ENCODE data around the gene MYCT1. TPM values are rescaled to one million over a fixed set of nuclear protein-coding genes. Genes with fewer than 3 reads are reported as not detected.

MYCT1 gene
- total and polyA plus RNA-seq, 7 donors = 4.5 to 13.7 (median 6.8) TPM

DNA sequence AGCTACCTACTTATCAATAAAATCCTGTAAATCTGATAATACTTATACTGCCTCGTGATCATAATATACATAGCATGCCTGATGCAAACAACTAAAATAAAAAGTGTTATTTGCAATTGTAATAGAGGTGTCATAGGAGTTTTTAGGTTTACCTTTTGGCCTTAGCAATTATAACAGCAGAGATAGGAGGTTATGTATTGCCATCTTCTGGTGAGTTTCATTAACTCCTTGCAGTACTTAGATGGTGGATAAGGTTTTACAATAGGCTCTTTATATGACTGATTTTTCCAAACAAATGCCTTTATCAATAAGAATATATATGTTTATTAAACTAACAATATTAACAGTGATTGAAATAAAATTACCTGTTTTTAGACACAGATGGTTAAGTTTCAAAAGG, 27.8 kb upstream of the MYCT1 start:
- TF ChIP-seq, protein P1, sequence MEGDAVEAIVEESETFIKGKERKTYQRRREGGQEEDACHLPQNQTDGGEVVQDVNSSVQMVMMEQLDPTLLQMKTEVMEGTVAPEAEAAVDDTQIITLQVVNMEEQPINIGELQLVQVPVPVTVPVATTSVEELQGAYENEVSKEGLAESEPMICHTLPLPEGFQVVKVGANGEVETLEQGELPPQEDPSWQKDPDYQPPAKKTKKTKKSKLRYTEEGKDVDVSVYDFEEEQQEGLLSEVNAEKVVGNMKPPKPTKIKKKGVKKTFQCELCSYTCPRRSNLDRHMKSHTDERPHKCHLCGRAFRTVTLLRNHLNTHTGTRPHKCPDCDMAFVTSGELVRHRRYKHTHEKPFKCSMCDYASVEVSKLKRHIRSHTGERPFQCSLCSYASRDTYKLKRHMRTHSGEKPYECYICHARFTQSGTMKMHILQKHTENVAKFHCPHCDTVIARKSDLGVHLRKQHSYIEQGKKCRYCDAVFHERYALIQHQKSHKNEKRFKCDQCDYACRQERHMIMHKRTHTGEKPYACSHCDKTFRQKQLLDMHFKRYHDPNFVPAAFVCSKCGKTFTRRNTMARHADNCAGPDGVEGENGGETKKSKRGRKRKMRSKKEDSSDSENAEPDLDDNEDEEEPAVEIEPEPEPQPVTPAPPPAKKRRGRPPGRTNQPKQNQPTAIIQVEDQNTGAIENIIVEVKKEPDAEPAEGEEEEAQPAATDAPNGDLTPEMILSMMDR (IDR thresholded peaks at IDR 0.05) = peak; percentile 39
- Histone ChIP-seq H3K27me3 (ENCODE audit: insufficient read depth in 3 of 3, low read length in 2 of 3) (no peaks in the 10 kb centered on the region), H3K9me3 (no peaks in the 10 kb centered on the region), H3K27ac (no peak overlapping the region), H3K4me1 (no peaks in the 10 kb centered on the region), H3K36me3 (ENCODE audit: insufficient read depth in 1 of 2, low read depth in 1 of 2) (no peaks in the 10 kb centered on the region), H3K4me3 (no peak overlapping the region)
- WGBS, 3 donors = 29 to 45% (median 39%) methylated on average over 1 of the region's 1 CpG
- intact Hi-C loops (cut with DNase I) = loop anchor here in 1 of 2 donors (10.0 kb wide), 1 partner anchor 115 kb away; no protein-coding TSS in a partner anchor
- no peak for DNase-seq
- no peak for ATAC-seq

DNA sequence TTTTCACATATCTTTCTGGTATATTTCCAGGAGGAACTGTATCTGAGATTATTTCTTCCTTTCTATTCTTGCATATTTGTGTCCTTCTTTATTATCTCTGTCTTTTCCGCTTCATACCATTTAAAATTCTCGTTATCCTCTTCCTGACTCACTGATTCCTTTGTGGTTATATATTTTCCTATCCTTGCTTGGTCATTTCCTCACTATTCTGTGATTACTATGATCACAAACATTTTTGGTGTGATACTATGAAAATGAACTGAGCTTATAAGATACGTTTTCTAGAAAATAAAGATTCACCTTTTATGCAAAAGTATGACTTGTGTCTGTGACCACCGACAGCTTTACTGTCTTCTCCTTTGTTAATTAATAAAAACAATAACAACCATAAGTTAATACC, 26.5 kb upstream of the MYCT1 start:
- intact Hi-C loops (cut with DNase I) = loop anchor here in 1 of 2 donors (10.0 kb wide), 1 partner anchor 116 kb away; no protein-coding TSS in a partner anchor
- Histone ChIP-seq H3K27me3 (ENCODE audit: insufficient read depth in 3 of 3, low read length in 2 of 3) (no peaks in the 10 kb centered on the region), H3K4me1 (no peaks in the 10 kb centered on the region), H3K4me3 (no peak overlapping the region), H3K27ac (no peak overlapping the region), H3K36me3 (ENCODE audit: insufficient read depth in 1 of 2, low read depth in 1 of 2) (no peaks in the 10 kb centered on the region), H3K9me3 (no peaks in the 10 kb centered on the region)
- TF ChIP-seq, protein P1 (IDR thresholded peaks at IDR 0.05) = no peak
- 45 to 69% (median 53%) methylated on average over 4 of the region's 4 CpGs for WGBS, 3 donors
- DNase-seq = no peak
- no peak for ATAC-seq

DNA sequence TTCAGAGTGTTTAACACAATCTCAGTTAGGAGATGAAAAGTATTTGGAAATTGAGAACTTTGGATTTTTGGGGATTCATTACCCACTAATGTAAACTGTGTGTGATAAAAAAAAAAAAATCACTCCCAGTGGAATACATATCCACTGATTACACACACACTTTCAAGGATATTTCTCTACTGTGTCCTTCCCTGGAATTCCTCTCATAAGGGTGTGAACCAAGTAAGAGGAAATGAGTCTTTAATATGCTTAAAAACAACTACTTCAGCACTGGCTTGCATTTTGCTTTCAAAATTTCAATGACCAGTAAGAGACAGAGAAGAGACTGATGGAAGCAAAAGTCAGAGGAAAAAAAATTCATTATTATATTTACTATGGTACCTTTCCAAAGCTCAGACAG, 24.5 kb upstream of the MYCT1 start:
- TF ChIP-seq, protein P1 (IDR thresholded peaks at IDR 0.05) = no peak
- intact Hi-C loops (cut with DNase I) = loop anchor here in 1 of 2 donors (10.0 kb wide), 1 partner anchor 118 kb away; no protein-coding TSS in a partner anchor
- DNase-seq = no peak
- no peak for ATAC-seq
- Histone ChIP-seq H3K27ac (no peak overlapping the region), H3K9me3 (no peaks in the 10 kb centered on the region), H3K36me3 (ENCODE audit: insufficient read depth in 1 of 2, low read depth in 1 of 2) (no peaks in the 10 kb centered on the region), H3K27me3 (ENCODE audit: insufficient read depth in 3 of 3, low read length in 2 of 3) (no peaks in the 10 kb centered on the region), H3K4me3 (no peak overlapping the region), H3K4me1 (no peaks in the 10 kb centered on the region)

DNA sequence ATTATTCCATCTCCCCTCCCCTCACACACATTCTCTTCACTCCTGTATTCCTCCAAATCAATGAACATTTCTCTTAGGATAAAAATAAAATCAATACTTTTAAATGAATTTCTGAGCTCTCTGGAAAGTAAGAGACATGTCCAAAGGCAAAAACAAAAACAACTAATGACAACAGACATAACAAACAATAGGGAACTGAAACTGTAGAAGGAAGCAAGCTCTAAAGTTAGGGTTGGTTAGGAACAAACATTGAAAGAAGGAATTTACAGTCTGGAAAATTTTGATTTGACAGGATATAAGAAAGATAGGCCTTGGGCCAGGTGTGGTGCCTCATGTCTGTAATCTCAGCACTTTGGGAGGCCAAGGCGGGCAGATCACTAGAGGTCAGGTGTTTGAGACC, 17.5 kb upstream of the MYCT1 start:
- ATAC-seq = no peak
- Histone ChIP-seq H3K27ac (no peak overlapping the region), H3K4me3 (no peak overlapping the region), H3K27me3 (ENCODE audit: insufficient read depth in 3 of 3, low read length in 2 of 3) (no peaks in the 10 kb centered on the region), H3K4me1 (no peaks in the 10 kb centered on the region), H3K36me3 (ENCODE audit: insufficient read depth in 1 of 2, low read depth in 1 of 2) (no peaks in the 10 kb centered on the region), H3K9me3 (no peaks in the 10 kb centered on the region)
- intact Hi-C loops (cut with DNase I) = no loop called here
- no peak for DNase-seq
- WGBS, 3 donors = 67 to 72% (median 72%) methylated on average over 1 of the region's 1 CpG
- TF ChIP-seq, protein P1 (IDR thresholded peaks at IDR 0.05) = no peak

DNA sequence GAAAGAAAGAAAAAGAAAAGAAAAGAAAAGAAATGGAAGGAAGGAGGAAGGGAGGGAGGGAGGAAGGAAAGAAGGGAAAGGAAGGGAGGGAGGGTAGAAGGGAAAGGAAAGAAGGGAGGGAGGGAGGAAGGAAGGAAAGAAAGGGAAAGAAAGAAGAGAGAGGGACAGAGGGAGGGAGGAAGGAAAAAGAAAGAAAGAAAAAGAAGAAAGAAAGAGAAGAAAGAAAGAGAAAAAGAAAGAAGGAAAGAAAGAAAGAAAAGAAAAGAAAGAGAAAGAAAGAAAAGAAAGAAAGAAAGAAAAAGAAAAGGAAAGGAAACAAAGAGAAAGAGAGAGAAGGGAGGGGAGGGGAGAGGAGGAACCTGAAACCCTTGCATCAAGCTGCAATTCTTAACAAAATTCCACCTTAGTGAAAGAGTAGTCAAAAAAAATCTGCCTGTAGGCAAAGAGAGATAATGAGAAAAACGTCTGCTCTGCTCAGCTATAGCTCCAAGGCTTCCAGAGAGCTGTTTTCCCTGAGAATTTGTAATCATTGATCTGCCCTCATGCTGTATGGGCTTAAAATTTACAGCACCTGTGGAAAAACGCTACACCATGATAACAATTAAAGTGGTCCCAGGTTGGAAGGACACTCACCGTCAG, 16.7 kb upstream of the MYCT1 start:
- TF ChIP-seq, protein P1 (IDR thresholded peaks at IDR 0.05) = no peak
- ATAC-seq = no peak

More for the DNA sequence above, 16.7 kb upstream of the MYCT1 start:
- Histone ChIP-seq H3K9me3 (no peaks in the 10 kb centered on the region), H3K27me3 (ENCODE audit: insufficient read depth in 3 of 3, low read length in 2 of 3) (no peaks in the 10 kb centered on the region), H3K4me3 (no peak overlapping the region), H3K27ac (no peak overlapping the region), H3K36me3 (ENCODE audit: insufficient read depth in 1 of 2, low read depth in 1 of 2) (no peaks in the 10 kb centered on the region), H3K4me1 (no peaks in the 10 kb centered on the region)
- WGBS, 3 donors = 7 to 14% (median 13%) methylated on average over 3 of the region's 3 CpGs
- no peak for DNase-seq
- intact Hi-C loops (cut with DNase I) = no loop called here
